Hematopoietic multipotent progenitor cell (in vitro differentiated cells): ENCODE measurements around the gene SLC22A23. TPM values are rescaled to one million over a fixed set of nuclear protein-coding genes. Genes with fewer than 3 reads are reported as not detected.
A peak's percentile ranks its signal among the peaks of the same experiment; 100 is the strongest.
"Not testable (repeated sequence)": the region's sequence is repeated elsewhere in the genome, so short reads cannot be mapped to it uniquely, and the experiment has no call there.

Experiments
- DNase-seq, 3 donors: peaks; one replicate each; pipeline ENCODE4 v3.0.0-alpha.2; 2011 to 2015; ENCODE audit warnings: low read depth in 2 of 3, low spot score in 2 of 3
- total RNA-seq: library from RNA; depleted of rRNA; stranded (reverse); fragments of >200 nt; gene quantifications from one replicate; pipeline ENCODE4 v1.2.3, GENCODE V29; 2012

Gene SLC22A23
- total RNA-seq, 1 donor, result 0.81 TPM

- no peak for DNase-seq
Observed at GRCh38 chr6:3258201-3258600, 198.6 kb downstream of the SLC22A23 start.

- no peak for DNase-seq
Observed at GRCh38 chr6:3253597-3253961, 203.3 kb downstream of the SLC22A23 start.

GRCh38 chr6:3252861-3253596 lies 203.8 kb downstream of the SLC22A23 start:
- DNase-seq, result no peak

GRCh38 chr6:3252369-3252768 lies 204.5 kb downstream of the SLC22A23 start:
- DNase-seq, result no peak

GRCh38 chr6:3251462-3252314 lies 205.2 kb downstream of the SLC22A23 start:
- DNase-seq, result peak; percentile 54 to 84 (median 71)

- DNase-seq, result no peak
Observed at GRCh38 chr6:3250231-3250675, 206.6 kb downstream of the SLC22A23 start.

- no peak for DNase-seq
Observed at GRCh38 chr6:3249821-3250220, 207.0 kb downstream of the SLC22A23 start.

- no peak for DNase-seq
Observed at GRCh38 chr6:3247255-3248146, 209.3 kb downstream of the SLC22A23 start.

- no peak for DNase-seq
Observed at GRCh38 chr6:3245216-3245615, 211.6 kb downstream of the SLC22A23 start.

GRCh38 chr6:3244832-3245161 lies 212.1 kb downstream of the SLC22A23 start:
- DNase-seq, result not testable (repeated sequence)

GRCh38 chr6:3244003-3244831 lies 212.6 kb downstream of the SLC22A23 start:
- no peak for DNase-seq

GRCh38 chr6:3242768-3243167 lies 214.1 kb downstream of the SLC22A23 start:
- DNase-seq, result no peak

- not testable (repeated sequence) for DNase-seq
Observed at GRCh38 chr6:3241745-3242144, 215.1 kb downstream of the SLC22A23 start.

- DNase-seq, result no peak
Observed at GRCh38 chr6:3240595-3240994, 216.3 kb downstream of the SLC22A23 start.

- no peak for DNase-seq
Observed at GRCh38 chr6:3239110-3239830, 217.6 kb downstream of the SLC22A23 start.

- DNase-seq, result peak in 1 of 3 donors; percentile 71
Observed at GRCh38 chr6:3237761-3238662, 218.8 kb downstream of the SLC22A23 start.

GRCh38 chr6:3236005-3236404 lies 220.8 kb downstream of the SLC22A23 start:
- no peak for DNase-seq

GRCh38 chr6:3235486-3235885 lies 221.4 kb downstream of the SLC22A23 start:
- DNase-seq, result no peak
